Left lung (tissue), 10 donors: ENCODE measurements around the gene GDPD3. TPM values are rescaled to one million over a fixed set of nuclear protein-coding genes. Genes with fewer than 3 reads are reported as not detected.
"Not testable (repeated sequence)": the region's sequence is repeated elsewhere in the genome, so short reads cannot be mapped to it uniquely, and the experiment has no call there.

ENCODE experiments used
- ATAC-seq: fragments of 200-7000 bp; cut with Tn5 transposase; one replicate; pipeline ENCODE4 v1.9.1; 2020; ENCODE audit warnings: moderate library complexity
- DNase-seq, 4 donors: peaks; one replicate each; pipeline ENCODE4 v3.0.0-alpha.2; 2013 to 2020
- H3K27ac ChIP-seq, 2 donors: fragments of 200-600 bp; sonication (generic) in 1 of 2; one replicate each; pipeline versions ENCODE4 v1.5.0 to v1.8.0; 2020 to 2021
- H3K27me3 ChIP-seq, 2 donors: fragments of 200-600 bp; sonication (generic) in 1 of 2; one replicate each; pipeline versions ENCODE4 v1.5.0 to v1.8.0; 2020 to 2021
- H3K36me3 ChIP-seq, 2 donors: fragments of 200-600 bp; sonication (generic) in 1 of 2; one replicate each; pipeline versions ENCODE4 v1.5.0 to v1.8.0; 2020 to 2021
- H3K4me1 ChIP-seq, 2 donors: fragments of 200-600 bp; one replicate each; pipeline ENCODE4 v1.8.0; 2021
- H3K4me3 ChIP-seq, 2 donors: fragments of 200-600 bp; sonication (generic) in 1 of 2; one replicate each; pipeline versions ENCODE4 v1.5.0 to v1.8.0; 2020 to 2021; ENCODE audit warnings: mild to moderate bottlenecking in 1 of 2
- H3K9me3 ChIP-seq, 2 donors: fragments of 200-600 bp; sonication (generic) in 1 of 2; one replicate each; pipeline versions ENCODE4 v1.5.0 to v1.8.0; 2020 to 2021
- CTCF ChIP-seq, 2 donors: fragments of 200-600 bp; sonication (generic) in 1 of 2; IDR thresholded peaks; one replicate each; pipeline versions ENCODE4 v1.5.0 to v1.8.0; 2021; ENCODE audit warnings: antibody characterized with exemption in 2 of 2
- intact Hi-C, 2 donors: fragments of 100-400 bp; cut with DNase I; formaldehyde crosslinking; loops; one replicate each; pipeline versions ENCODE4 v1.11.2 to v1.14.2; 2022
- polyA plus RNA-seq, 6 donors: library from polyadenylated mRNA; unstranded; fragments of 120-200 nt; gene quantifications; one replicate each; pipeline ENCODE4 v1.2.1, GENCODE V29; 2013; ENCODE audit not compliant: insufficient read length in 6 of 6
- total RNA-seq, 2 donors: library from RNA; stranded (reverse); fragmentation: NEBNext Ultra II Directional; extraction: Animal tissue kit (Norgen Biotek cat#: 25700); gene quantifications; one replicate each; pipeline ENCODE4 v1.2.1, GENCODE V29; 2021
- donor health status: DM: no; HTN: yes; CAD: no.
- donor health status: DM: no; HTN: no; CAD: no.

Gene GDPD3
- total and polyA plus RNA-seq, 8 donors, result 5.6 to 20.3 (median 14.6) TPM

GRCh38 chr16:30120340-30121105 lies 7.2 kb upstream of the GDPD3 start:
- peaks cover 7 to 36% of the 10 kb centered on the region in 2 donors for H3K4me1 ChIP-seq
- H3K27ac ChIP-seq, result peak overlapping the region; percentile 87
- no peak for TF ChIP-seq CTCF (IDR thresholded peaks at IDR 0.05)
- DNase-seq (no peak), ATAC-seq (no peak)
- no peak overlapping the region for H3K4me3 ChIP-seq
- peaks cover 0 to 47% of the 10 kb centered on the region in 2 donors for H3K36me3 ChIP-seq
- H3K27me3 ChIP-seq, result no peaks in the 10 kb centered on the region
- no peaks in the 10 kb centered on the region for H3K9me3 ChIP-seq
- intact Hi-C loops, result no loop called here

GRCh38 chr16:30119428-30119827 lies 6.1 kb upstream of the GDPD3 start:
- Histone ChIP-seq H3K4me1 (peaks cover 7 to 41% of the 10 kb centered on the region in 2 donors), H3K4me3 (no peak overlapping the region), H3K27me3 (no peaks in the 10 kb centered on the region), H3K27ac (peak overlapping the region in 1 of 2 donors; percentile 87), H3K36me3 (peaks cover 0 to 58% of the 10 kb centered on the region in 2 donors), H3K9me3 (no peaks in the 10 kb centered on the region)
- intact Hi-C loops, result no loop called here
- ATAC-seq (no peak), DNase-seq (no peak)
- no peak for TF ChIP-seq CTCF (IDR thresholded peaks at IDR 0.05)

DNA sequence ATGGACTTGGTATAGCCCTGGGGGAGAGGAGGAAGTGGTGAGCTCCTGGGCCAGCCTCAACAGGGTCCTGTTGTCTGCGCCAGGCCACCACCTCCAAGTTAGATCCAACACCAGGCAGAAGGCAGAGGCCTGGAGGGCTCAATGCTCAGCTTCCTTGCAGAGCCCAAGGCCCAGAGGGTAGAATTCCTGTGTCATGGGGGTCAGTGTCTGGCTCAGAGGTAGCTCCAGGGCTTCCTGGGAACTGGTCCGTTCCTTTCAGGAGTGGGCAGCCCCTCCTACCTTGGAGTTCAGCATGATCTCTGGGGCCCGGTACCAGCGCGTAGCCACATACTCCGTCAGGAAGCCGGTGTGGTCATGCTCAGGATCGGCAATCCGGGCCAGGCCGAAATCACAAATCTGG lies 4.4 kb upstream of the GDPD3 start:
- no peaks in the 10 kb centered on the region for H3K9me3 ChIP-seq
- no peak for DNase-seq
- no peak for ATAC-seq
- H3K36me3 ChIP-seq, result peaks cover 0 to 70% of the 10 kb centered on the region in 2 donors
- no peak for TF ChIP-seq CTCF (IDR thresholded peaks at IDR 0.05)
- H3K27ac ChIP-seq, result no peak overlapping the region
- peaks cover 4 to 50% of the 10 kb centered on the region in 2 donors for H3K4me1 ChIP-seq
- intact Hi-C loops, result no loop called here
- no peak overlapping the region for H3K4me3 ChIP-seq
- H3K27me3 ChIP-seq, result no peaks in the 10 kb centered on the region

DNA sequence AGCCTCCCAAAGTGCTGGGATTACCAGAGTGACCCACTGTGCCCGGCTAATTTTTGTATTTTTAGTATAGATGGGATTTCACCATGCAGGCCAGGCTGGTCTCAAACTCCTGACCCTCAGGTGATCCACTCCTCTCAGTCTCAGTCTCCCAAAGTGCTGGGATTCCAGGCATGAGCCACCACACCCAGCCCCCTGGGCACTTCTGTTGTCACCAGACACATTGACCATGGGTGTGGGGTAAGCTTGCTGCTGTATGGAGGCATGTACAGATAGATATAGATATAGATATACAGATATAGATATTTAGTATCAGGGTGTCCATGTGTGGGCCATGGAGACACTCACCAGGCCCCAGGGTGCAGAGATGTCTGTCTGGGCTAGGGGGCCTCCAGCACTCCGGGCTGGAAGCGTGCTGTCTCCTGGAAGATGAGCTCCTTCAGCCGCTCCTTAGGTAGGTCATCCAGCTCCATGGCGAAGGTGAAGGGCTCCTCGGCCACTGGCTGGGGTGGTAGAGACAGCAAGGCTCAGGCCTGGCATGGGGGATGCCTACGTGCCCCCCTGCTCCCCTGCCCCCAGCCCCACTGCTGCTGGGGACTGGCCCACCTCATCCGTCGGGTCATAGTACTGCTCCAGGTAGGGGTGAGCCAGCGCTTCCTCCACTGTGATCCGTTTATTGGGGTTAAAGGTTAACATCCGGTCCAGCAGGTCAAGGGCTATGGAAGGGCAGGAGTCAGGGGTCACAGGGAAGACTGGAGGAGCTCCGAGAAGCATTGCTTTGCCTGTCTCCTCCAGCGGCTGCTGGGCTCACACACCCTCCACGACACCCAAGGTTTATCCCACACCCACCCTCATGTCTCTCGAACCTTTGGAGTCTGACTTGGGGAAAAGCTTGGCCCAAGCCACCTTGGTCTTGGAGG lies 3.2 kb upstream of the GDPD3 start:
- intact Hi-C loops, result no loop called here
- no peak for ATAC-seq
- Histone ChIP-seq H3K27ac (no peak overlapping the region), H3K4me3 (no peak overlapping the region), H3K4me1 (peaks cover 1 to 38% of the 10 kb centered on the region in 2 donors), H3K9me3 (no peaks in the 10 kb centered on the region), H3K27me3 (no peaks in the 10 kb centered on the region), H3K36me3 (peaks cover 0 to 80% of the 10 kb centered on the region in 2 donors)
- no peak for DNase-seq
- no peak for TF ChIP-seq CTCF (IDR thresholded peaks at IDR 0.05)

DNA sequence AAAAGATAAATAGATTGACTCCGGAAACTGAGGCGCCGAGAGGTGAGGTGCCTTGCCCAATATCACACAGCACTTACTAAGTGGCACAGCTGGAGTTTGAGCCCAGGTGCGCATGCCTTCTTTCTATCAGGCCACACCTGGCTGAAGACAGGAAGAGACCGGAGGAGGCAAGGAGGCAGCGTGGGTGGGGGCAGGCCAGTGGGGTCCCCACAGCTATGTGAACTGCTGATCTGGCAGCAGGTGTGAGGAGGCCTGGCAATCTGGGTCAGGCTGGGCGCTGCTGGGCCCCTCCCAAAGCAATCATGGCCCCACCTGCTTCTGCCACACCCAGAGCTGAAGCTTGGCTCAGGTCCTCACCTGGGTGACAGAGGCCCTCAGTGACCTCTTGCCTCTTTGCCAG lies 1.9 kb upstream of the GDPD3 start:
- intact Hi-C loops, result no loop called here
- H3K36me3 ChIP-seq, result peaks cover 0 to 93% of the 10 kb centered on the region in 2 donors
- ATAC-seq (peak; percentile 85), DNase-seq (peak in 1 of 4 donors; percentile 59)
- H3K9me3 ChIP-seq, result no peaks in the 10 kb centered on the region
- no peak for TF ChIP-seq CTCF (IDR thresholded peaks at IDR 0.05)
- H3K27ac ChIP-seq, result no peak overlapping the region
- H3K4me1 ChIP-seq, result peaks cover 0 to 25% of the 10 kb centered on the region in 2 donors
- no peak overlapping the region for H3K4me3 ChIP-seq
- H3K27me3 ChIP-seq, result no peaks in the 10 kb centered on the region

DNA sequence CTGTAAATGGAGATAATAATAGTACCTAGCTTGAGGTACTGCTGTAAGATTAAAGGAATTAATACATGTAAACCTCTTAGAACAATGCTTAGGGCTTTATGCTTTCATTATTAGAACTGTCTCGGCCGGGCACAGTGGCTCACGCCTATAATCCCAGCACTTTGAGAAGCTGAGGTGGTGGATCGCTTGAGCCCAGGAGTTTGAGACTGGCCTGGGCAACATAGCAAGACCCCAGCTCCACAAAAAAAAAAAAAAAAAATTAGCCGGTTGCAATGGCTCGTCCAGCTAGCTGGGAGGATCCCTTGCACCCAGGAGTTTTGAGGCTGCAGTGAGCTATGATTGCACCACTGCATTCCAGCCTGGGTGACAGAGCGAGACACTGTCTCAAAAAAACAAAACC lies 1.5 kb upstream of the GDPD3 start:
- H3K4me3 ChIP-seq, DNase-seq, ATAC-seq, H3K27ac ChIP-seq, H3K9me3 ChIP-seq, intact Hi-C loops, H3K27me3 ChIP-seq: not testable (repeated sequence)
- H3K36me3 ChIP-seq, result peaks cover 0 to 94% of the 10 kb centered on the region in 2 donors
- H3K4me1 ChIP-seq, result peaks cover 0 to 21% of the 10 kb centered on the region in 2 donors
